Glomerular visceral epithelial cell (primary cell): Measurements from ENCODE around the gene PALMD.

Source experiments
- DNase-seq: peaks from one replicate; pipeline ENCODE4 v3.0.0-alpha.2; 2016; ENCODE audit errors: extremely low spot score

Gene PALMD

DNA sequence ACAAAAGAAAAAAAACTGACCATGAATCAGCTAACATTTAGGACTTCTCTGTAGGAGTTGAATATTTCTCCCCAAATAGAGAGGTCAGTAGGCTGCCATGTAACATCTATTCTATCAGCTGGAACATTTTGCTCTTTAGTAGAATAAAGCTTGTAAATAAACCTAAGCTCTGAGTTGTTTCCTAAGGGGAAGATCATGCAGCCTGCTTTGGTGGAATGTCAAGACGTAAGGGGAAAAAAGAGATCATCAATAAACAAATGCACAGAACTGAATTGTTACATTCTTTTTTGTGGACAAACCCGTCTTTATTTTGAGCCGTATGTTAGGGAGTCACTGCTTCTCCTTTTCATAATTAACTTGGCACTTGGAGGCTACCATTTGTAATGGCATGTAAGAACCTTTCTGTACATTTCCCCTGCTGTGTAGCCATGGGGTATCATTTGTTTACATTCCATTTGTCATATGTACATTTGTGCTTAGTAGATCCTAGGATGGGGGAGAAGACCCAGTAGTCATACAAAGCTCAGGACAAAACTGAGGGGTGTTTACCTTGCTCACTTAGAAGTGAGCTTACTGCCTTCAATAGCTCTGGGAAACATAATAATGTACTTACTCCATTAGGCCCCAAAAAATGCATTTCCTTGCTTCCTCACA, 10.8 kb upstream of the PALMD start:
- no peak for DNase-seq

DNA sequence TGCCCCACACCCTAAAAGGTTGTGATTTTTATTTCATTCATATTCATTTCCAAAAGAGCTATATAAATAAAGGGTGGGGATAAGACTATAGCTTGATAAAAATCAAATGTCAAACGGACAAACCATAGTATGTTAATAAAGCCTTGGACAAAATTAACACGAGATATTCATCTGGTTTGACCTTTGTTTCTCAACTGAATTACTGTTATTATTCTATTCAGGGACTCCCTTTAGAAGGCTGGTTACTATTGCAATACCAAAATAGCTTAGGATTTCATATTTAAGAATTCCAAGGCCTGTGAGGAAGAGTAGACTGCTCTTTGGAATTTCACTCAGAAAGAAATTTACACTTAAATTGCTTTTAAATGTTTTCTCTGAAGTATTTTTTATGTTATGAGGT, 10.2 kb upstream of the PALMD start:
- DNase-seq: no peak

DNA sequence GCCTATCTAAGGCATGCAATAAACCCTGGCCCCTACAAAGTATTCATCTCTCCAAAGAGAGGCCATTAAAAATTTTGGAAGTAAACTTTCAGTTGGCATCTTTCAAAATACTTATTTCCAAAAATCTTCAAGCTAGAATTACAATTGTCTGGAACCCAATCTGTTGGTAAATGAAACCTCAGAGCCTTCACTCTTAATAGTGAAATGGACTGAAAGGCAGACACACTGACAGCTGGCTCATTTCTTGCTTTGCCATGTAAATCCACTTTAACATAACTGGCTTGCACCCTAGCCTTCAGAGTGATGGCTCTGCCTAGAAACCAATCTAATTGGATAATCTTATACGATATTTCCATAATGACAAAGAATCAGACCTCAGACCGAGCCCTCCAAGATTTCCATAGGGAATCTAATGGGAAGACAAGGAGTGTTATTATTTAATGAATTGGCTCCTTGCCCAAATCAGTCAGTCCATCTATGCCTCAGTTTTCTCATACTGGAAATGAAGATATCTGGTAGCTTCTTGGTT, 9.2 kb upstream of the PALMD start:
- DNase-seq: no peak

DNA sequence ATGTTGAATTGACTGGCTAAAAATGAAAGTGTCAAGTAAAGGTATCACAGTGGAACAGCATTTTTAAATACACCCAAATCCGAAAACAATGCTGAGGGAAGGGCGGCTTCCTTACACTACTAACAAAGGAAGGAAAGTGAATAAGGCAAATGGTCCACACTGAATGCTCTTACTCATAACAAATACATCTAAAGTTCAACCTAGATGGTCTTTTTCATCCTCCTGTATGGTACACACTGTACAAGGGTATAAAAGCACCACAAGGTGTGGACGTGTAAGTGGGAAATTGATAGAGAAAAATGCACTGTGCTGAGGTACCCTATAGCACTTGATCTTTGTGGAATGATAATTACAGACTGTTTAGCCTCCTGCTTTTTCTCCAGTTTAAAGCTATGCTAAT, 7.1 kb upstream of the PALMD start:
- no peak for DNase-seq

DNA sequence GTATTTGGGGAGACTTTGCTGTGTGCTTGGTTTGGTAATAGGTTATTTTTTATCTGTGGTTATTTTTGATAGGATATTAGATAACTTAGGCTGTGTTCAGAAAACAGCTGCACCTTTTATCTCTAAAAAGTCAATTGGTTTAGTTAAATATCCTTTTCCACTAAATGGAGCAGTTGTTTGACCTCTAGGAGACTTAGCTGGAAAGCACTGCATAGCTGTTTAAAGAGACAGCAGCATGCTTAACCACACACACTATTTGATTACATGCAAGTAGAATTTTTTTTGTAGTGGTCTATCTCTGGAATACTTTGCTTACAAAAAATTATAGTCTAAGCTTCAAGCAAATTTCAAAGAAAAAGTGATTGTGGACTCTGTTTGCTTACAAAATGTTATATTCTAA, 6.5 kb upstream of the PALMD start:
- DNase-seq: no peak

DNA sequence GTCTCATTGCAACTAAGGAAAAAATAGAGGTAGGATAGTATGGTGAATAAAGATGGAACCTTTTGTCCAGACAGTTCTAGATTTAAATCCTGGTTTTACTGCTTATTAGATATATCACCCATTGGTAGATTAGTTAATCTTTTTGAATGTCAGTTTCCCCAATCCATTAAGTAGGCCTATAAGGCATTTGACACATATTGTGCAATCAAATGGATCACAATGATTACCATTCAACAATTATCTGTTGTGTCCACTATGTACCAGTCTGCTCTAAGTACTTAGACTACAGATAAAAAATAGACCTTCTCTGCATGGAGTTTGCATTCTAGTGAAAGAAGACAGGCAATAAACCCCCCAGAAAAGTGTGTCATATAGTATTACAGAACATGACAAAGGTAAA, 6.0 kb upstream of the PALMD start:
- DNase-seq: no peak

DNA sequence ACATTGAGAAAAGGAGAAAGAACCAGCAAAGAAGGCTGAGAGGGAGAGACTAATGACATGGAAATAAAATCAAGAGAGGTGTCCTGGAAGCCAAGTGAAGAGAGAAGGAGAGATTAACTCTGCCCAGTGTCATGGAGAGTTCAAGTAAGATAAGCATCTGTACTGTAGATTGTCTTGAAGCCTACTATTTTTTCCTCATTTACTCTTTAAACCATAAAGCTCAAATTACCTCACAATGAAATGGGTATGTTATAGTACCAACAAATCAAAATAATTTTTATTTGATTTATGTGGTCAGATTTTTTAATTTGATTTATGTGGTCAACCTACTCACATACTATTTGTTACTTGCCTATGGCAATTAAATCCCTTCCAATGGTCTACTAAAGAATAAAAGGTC, 5.2 kb upstream of the PALMD start:
- DNase-seq: no peak

DNA sequence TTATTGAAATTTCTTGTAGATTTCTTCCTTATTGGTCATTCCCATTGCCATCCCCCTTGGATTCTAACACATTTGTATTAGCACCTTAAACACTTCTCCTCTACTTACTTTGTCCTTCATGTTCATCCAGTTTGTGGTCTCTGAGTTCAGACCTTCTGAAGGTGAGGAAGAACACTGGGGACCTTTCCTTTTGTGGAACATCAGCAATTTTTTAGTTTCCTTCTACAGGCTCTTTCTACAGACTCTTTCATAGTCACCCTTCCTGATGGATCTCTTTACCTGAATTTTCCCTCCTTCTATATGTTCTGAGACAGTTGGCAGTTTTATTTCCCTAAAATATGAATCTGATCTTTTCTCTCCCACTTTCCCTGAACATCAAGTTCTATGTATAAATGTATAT, 4.4 kb upstream of the PALMD start:
- no peak for DNase-seq

DNA sequence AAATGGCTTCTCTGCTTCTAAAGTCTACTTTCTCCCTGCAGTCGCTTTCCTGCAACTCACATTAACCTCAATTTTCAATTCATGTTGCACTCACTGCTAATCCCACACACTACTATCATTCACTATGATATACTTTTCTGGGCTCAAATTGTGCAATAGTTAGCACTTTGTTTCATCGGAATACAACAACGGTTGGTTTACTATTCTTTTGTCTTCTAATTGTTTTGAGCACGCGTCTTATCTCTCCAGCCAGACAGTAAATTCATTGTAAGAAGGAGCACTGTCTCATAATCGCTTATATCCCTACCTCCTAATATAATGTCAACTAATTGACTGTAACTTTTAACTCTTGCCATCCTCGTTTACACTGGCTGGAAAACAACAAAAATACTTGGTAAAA, 3.9 kb upstream of the PALMD start:
- DNase-seq: no peak

DNA sequence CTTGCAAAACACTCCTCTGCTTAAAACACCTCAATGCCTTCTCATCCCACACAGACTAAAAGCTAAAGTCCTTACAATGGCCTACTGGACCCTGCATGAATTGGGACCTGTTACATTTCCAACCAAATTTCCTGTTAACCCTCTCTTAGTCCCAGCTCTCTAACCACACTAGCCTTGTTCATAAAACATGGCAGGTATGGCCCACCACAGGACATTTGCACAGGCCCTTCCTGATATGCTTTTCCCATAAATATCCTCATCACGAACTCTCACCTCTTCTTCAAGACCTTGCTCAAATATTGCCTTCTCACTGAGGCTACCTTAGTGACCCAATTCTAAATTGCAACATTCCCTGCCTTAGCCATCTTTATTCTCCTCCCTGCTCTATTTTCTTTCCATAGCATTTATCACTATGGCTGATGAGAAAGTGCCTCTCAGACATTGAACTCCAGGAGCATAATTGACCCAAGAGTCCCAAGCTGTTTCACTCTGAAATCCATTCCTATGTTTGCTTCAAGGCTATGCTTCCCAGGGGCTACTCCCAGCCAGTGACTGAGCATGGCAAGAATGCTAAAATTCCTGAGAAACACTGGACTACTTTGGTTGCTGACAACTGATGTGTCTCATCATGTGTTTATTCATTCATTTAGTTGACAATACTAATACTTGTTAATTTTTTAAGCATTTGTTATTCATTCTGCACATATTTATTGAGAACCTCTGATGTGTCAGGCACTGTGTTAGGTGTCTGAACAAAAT, 2.7 kb upstream of the PALMD start:
- no peak for DNase-seq

DNA sequence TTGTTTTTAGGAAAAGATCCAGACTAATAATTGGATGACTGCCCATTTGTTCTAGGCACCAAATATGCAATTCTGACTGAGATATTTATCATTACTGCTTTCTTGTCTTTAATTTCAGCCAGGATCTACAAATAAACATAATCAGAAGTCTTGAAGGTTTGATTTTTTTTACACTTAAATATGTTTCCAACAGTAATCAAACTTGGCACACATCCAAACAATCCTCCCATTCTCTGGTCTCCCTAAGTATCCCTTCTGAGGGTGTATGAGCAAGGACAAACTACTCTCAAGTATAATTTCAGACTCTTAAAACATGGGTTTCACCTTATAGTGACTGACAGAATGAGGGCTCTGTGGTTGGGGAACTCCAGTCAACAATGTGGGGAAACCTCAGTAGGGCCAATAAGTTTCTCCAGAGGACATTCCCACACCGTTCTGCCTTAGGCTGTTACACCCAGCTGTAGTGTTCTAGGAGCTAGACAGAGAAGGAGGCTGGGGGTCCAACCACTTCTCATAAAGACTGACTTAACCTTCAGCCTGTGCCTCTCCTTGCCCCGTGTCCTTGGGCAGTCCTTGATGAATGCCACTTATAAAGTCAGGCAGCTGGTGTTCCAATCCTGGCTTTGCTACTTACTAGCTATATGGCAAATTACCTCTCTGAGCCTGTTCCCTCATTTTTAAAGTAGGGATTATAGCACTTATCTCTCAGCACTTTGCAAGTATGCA, 1.5 kb upstream of the PALMD start:
- no peak for DNase-seq

DNA sequence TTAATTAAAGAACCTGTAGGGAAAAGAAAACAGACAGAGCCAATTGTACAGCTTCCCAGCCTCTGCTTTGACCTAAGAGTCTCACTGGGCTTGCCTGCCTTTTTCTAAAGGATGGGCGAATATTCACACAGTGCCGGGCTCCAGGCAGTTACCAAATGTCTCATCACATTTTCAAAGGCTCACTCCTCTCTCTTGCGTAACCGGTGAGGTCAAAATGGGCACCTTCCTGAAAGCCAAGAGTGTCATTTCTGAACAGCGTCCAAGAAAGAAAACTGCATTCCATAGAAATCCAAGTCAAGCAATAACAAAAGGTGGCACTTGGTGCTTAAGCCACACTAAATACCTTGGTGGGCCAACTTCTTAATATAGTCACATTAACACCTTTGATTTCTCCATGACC, 710 bp upstream of the PALMD start:
- DNase-seq: peak; percentile 65

DNA sequence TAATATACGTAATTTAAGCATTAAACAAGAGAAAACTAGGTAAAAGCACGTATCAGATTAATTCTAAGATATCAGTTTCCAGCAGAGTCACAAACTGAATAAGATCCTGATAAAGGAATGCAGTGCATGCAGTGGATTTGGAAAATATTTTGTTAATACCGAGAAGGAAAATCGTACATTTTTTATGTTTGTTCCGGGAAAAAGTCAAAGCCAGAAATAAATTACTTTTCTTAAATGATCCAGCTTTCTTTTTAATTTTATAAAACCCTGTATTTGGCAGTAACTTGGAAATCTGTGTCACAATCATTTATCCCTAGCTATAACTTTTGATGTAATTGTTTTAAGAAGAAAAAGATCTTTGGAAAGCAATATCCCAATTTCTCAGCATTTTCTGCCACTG, 955 bp downstream of the PALMD start:
- DNase-seq: no peak

DNA sequence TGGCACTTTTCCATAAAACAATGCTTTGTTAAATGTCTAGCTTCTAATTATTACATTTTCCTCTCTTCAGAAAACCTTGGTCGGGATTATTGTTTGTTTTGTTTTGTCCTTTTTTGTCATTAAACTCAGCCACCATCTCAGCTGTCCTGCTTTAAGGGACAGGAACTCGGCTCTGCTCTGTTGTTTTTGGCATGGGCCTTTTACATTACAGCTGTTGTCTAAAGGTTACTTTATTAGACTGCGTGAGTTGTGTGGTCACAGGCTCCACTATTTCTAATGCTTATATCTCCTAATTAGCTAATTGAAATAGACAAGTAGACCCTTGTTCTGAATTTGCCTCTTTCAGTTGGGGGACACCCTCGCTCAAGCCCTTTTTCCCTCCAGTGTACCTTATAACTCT, 1.6 kb downstream of the PALMD start:
- no peak for DNase-seq

DNA sequence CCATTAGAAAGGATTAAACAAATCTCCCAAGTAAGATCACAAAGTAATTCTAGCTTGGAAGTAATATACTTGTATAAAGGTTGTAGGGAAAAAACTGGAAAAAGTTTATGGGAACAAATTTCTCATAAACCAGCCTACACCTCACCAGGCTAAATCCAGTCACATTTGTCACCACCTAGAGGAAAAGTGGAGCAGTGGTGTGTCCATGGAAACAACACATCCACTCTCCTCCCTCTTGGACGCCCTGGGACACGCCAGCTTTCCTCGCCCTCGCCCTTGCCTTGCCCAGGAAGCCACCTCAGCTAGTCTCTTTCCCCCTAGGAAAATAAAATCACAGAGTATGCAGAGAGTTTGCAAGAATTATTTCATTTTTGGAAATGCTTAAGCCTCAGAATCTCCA, 2.2 kb downstream of the PALMD start:
- DNase-seq: no peak

DNA sequence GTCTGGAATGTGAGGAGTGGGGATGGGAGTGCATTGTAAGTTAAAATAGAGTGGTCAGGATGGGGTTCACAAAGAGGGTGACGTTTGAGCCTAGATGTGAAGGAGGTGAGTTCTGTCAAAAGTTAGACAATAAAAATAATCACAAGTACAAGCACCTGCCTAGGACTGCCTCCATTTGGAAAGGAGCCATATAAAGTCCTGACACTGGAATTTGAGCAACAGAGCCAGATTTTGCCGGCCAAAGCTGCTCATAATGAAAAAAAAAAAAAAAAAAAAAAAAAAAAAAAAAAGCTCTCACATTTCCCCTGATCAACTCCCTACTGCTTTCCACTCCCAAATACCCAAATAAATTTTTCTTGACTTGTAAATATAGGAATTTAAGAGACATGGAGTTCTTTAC, 4.1 kb downstream of the PALMD start:
- no peak for DNase-seq

DNA sequence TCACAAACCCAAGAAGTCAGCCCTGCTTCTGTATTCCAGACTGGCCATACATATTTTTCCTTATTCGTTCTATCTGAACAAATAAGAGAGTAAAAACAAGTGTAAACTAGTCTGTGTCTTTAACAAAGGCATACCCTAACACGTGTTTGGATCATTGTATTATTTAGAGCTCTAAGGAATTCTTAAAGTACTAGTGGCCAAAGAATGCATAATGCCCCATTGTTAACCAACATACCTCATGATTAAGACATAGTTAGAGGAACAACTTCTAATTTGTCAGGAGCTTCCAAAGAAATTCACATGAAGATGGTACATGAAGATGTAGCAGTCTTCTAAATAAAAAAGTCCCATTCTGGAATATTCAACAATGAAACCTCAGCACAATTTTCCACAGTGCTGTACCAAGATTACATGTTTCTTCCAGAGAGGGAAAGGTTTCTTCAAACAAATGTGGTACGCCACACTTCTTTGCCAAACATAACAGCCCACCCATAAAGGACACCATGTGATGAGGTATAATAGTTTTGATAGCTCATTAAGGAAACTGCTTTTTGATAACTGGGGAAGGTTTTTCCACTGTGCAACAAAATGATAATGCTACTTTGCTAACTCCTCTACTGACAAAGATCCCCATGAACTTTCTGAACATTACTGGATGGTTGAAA, 5.0 kb downstream of the PALMD start:
- no peak for DNase-seq

DNA sequence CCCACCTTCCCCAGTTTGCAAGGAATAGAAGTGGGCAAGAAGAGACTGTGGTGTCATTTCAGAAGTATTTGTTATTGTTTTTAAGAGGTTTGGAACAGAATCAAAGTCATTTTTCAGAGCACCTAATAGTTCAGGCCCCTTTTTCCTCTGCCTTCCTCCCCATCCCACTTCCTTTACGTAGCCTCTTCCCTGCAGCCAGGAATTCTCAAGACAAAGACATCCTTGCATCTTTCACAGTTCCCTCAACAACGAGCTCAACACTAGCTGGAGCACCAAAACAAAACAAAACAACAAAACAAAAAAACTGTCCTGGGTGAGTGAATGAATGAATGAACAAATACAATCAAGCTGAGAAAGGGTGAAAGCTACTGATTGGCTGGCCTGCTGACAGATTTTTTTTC, 7.0 kb downstream of the PALMD start:
- no peak for DNase-seq

DNA sequence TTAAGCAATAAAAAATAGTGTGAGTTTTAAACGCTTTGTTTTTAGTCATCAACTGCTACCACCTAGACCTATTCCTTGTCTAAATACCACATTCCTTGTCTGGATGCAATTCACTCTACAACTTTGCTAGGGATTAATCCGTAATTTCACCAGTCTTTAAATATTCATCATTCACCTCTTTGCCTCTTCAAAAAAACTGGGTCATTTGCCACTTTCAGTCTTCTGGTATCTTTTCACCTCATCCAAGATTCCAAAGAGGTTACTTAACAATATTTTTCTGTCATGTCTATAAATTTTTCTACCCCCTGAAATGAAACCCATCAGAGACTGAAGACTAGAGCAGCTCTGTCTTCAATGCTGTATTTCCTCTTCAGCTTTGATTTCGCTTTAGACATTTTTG, 9.5 kb downstream of the PALMD start:
- no peak for DNase-seq

DNA sequence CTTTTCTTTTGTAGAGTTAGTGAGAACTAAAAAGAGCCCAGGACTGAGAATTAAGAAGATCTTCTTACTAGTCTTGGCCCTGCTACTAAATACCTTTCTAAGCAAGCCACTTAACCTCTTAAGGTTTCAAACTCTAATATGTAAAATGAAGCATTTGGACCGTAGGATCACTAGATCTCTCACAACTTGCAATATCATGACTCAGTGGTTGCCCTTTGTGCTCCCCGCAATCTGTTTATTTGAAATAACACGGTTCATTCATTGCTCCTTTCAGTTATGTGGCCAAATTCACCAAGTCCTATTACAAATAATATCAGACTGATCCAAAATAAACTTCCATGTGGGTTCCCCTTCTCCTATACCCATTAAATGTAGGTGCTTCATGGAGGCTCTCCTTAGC, 10.8 kb downstream of the PALMD start:
- DNase-seq: no peak

DNA sequence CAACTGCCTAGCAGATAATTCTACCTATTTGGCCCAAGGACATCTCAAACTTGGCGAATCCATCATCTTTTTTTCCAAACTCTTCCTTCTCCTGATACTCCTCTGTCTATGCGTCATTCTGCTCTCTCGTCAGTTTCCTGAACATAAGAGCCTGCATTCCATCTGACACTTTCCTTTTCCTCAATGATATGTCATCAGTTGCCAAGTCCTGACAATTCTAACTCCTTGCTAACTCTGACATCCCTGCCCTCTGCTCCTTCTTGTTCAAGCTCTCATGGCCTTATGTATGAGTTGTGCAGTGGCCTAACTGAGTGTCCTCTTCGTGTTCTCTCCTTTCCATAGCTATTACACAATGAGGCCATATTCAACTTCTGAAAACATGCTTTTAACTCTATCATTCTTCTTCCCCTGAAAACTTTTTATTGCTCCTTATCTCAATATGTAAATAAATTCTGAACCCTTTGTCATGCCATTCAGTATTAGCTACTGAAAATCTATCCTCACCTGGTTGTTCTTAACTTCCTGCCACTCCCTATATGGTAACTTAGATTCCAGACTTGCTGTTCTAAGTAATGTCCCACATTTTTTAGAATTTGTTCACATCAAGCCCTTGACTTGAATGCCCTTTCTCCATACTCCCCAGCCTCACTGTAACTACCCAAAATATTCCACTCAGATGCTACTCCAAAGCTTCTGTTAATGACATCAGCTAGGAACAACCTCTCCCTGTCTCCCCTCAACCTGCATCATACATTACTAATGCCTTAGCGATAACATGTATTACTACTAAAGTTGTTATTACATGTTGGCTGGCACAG, 11.5 kb downstream of the PALMD start:
- no peak for DNase-seq

DNA sequence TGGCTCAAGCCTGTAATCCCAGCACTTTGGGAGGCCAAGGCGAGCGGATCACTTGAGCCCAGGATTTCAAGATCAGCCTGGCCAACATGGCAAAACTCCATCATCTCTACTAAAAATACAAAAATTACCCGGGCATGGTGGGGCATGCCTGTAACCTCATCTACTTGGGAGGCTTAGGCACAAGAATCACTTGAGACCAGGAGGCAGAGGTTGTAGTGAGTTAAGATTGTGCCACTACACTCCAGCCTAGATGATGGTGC, 12.0 kb downstream of the PALMD start:
- no peak for DNase-seq
